ENCODE data around the gene MAGOH.

DNA sequence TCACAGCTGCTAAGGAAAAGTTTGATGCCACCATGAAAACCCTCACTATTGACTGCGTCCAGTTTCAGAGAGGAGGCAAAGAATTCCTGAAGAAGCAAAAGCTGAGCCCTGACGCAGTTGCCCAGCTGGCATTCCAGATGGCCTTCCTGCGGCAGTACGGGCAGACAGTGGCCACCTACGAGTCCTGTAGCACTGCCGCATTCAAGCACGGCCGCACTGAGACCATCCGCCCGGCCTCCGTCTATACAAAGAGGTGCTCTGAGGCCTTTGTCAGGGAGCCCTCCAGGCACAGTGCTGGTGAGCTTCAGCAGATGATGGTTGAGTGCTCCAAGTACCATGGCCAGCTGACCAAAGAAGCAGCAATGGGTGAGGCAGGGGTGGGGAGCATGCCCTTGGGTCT, 27.4 kb downstream of the MAGOH start:
- TF ChIP-seq ZNF34 (CRISPR knock-in tag; IDR thresholded peaks at IDR 0.05; ENCODE audit: borderline replicate concordance) (no peak), ZFYVE20 (CRISPR knock-in tag; IDR thresholded peaks at IDR 0.05; ENCODE audit: borderline replicate concordance, low read depth) (no peak), NFE2L1 (CRISPR knock-in tag; IDR thresholded peaks at IDR 0.05; ENCODE audit: borderline replicate concordance) (no peak), ZBTB8A (CRISPR knock-in tag; IDR thresholded peaks at IDR 0.05; ENCODE audit: borderline replicate concordance, low read depth) (no peak), CREB1 (IDR thresholded peaks at IDR 0.05) (no peak), CREB1 (CRISPR knock-in tag; IDR thresholded peaks at IDR 0.05) (no peak), RAD21 (CRISPR knock-in tag; IDR thresholded peaks at IDR 0.05) (no peak), RAD51 (IDR thresholded peaks at IDR 0.05; ENCODE audit: borderline replicate concordance) (no peak), POLR2A (IDR thresholded peaks at IDR 0.05; ENCODE audit: insufficient read depth in 1 of 2, low read depth in 2 of 2, low read length in 2 of 2) (no peak), DPF2 (CRISPR knock-in tag; IDR thresholded peaks at IDR 0.05; ENCODE audit: borderline replicate concordance, low read depth) (no peak), FOXP1 (IDR thresholded peaks at IDR 0.05) (no peak), FOXP1 (CRISPR knock-in tag; IDR thresholded peaks at IDR 0.05) (no peak), YY1 (IDR thresholded peaks at IDR 0.05; ENCODE audit: insufficient read depth, insufficient replicate concordance, low read depth, low read length) (no peak)
- TF ChIP-seq, protein P1, sequence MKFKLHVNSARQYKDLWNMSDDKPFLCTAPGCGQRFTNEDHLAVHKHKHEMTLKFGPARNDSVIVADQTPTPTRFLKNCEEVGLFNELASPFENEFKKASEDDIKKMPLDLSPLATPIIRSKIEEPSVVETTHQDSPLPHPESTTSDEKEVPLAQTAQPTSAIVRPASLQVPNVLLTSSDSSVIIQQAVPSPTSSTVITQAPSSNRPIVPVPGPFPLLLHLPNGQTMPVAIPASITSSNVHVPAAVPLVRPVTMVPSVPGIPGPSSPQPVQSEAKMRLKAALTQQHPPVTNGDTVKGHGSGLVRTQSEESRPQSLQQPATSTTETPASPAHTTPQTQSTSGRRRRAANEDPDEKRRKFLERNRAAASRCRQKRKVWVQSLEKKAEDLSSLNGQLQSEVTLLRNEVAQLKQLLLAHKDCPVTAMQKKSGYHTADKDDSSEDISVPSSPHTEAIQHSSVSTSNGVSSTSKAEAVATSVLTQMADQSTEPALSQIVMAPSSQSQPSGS (CRISPR knock-in tag; IDR thresholded peaks at IDR 0.05), result no peak
- TF ChIP-seq, protein P2, sequence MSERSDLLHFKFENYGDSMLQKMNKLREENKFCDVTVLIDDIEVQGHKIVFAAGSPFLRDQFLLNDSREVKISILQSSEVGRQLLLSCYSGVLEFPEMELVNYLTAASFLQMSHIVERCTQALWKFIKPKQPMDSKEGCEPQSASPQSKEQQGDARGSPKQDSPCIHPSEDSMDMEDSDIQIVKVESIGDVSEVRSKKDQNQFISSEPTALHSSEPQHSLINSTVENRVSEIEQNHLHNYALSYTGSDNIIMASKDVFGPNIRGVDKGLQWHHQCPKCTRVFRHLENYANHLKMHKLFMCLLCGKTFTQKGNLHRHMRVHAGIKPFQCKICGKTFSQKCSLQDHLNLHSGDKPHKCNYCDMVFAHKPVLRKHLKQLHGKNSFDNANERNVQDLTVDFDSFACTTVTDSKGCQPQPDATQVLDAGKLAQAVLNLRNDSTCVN (CRISPR knock-in tag; IDR thresholded peaks at IDR 0.05; ENCODE audit: borderline replicate concordance), result no peak
- TF ChIP-seq, protein P3, sequence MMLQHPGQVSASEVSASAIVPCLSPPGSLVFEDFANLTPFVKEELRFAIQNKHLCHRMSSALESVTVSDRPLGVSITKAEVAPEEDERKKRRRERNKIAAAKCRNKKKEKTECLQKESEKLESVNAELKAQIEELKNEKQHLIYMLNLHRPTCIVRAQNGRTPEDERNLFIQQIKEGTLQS (CRISPR knock-in tag; IDR thresholded peaks at IDR 0.05), result no peak

All from HepG2 (cell line).